ENCODE measurements around the gene PRDX6. TPM values are rescaled to one million over a fixed set of nuclear protein-coding genes. Genes with fewer than 3 reads are reported as not detected.

PRDX6 gene
- total RNA-seq, 1 donor, result 140 TPM

Other genes with a start within 250 kb of the PRDX6 start
- gene SLC9C2, start 125.7 kb downstream of the PRDX6 start, total RNA-seq, result not detected in 2 replicates
- not detected in 2 replicates for gene TEX50, start 158.0 kb downstream of the PRDX6 start, total RNA-seq
- gene ANKRD45, start 192.5 kb downstream of the PRDX6 start, total RNA-seq, result 0.72 TPM in 1 of 2 replicates, not detected in the other
- gene KLHL20, start 237.6 kb downstream of the PRDX6 start, total RNA-seq, result 26.4 and 29.8 TPM in 2 replicates